OCI-LY7 (cell line): ENCODE measurements around the gene CRIM1. TPM values are rescaled to one million over a fixed set of nuclear protein-coding genes. Genes with fewer than 3 reads are reported as not detected.

ENCODE experiments used
- BruUV-seq: library from RNA; stranded (reverse); fragments of 400-500 nt; replicated peaks from 2 replicates; lab custom pipeline; 2021; lab: Mats Ljungman, UMichigan
- CTCF ChIA-PET: fragments of 300-600 bp; sonication (Branson Sonifier 250); formaldehyde crosslinking; loops from one replicate; lab custom pipeline; 2022; ENCODE audit warnings: antibody characterized with exemption; ENCODE audit not compliant: unreplicated experiment; lab: Charles Lee
- POLR2A ChIA-PET: fragments of 300-600 bp; sonication (Branson Sonifier 250); formaldehyde crosslinking; loops from one replicate; lab custom pipeline; 2022; ENCODE audit warnings: antibody characterized with exemption; lab: Charles Lee
- DNase-seq: peaks from one replicate; pipeline ENCODE4 v3.0.0-alpha.2; 2015; ENCODE audit warnings: low spot score
- H2AFZ ChIP-seq: fragments of 200-600 bp; sonication (generic), shearing (Covaris generic); 2 replicates; pipeline ENCODE4 v1.6.1; 2014; ENCODE audit warnings: mild to moderate bottlenecking, antibody characterized with exemption, low read length, moderate library complexity
- H3K27ac ChIP-seq: fragments of 200-600 bp; sonication (generic); 2 replicates; pipeline ENCODE4 v1.5.1; 2014; ENCODE audit warnings: mixed run types, low read depth, mild to moderate bottlenecking, moderate library complexity, low read length, inconsistent platforms; ENCODE audit not compliant: poor library complexity, severe bottlenecking
- H3K36me3 ChIP-seq: fragments of 200-600 bp; sonication (generic); 2 replicates; pipeline ENCODE4 v1.6.1; 2014; ENCODE audit warnings: mild to moderate bottlenecking, antibody characterized with exemption, low read length, moderate library complexity, mixed read lengths; ENCODE audit not compliant: insufficient read depth
- H3K4me1 ChIP-seq: fragments of 200-600 bp; sonication (generic); 2 replicates; pipeline ENCODE4 v1.5.1; 2014; ENCODE audit warnings: mild to moderate bottlenecking, low read length; ENCODE audit not compliant: insufficient read depth, poor library complexity, severe bottlenecking
- H3K4me2 ChIP-seq: fragments of 200-600 bp; sonication (generic); 2 replicates; pipeline ENCODE4 v1.6.1; 2014; ENCODE audit warnings: mild to moderate bottlenecking, low read length
- H3K4me3 ChIP-seq: fragments of 200-600 bp; sonication (generic); 2 replicates; pipeline ENCODE4 v1.5.1; 2014; ENCODE audit warnings: mild to moderate bottlenecking, low read depth, low read length; ENCODE audit not compliant: poor library complexity, severe bottlenecking
- H3K79me2 ChIP-seq: fragments of 200-600 bp; sonication (generic); 2 replicates; pipeline ENCODE4 v1.6.1; 2016; ENCODE audit warnings: low read depth, mild to moderate bottlenecking, low read length, moderate library complexity, mixed read lengths; ENCODE audit not compliant: insufficient read depth
- H3K9me2 ChIP-seq: fragments of 200-600 bp; sonication (generic); 2 replicates; pipeline ENCODE4 v1.6.1; 2016; ENCODE audit warnings: mild to moderate bottlenecking, low read length, mixed read lengths; ENCODE audit not compliant: insufficient read depth
- H3K9me3 ChIP-seq: fragments of 200-600 bp; sonication (generic); 2 replicates; pipeline ENCODE4 v1.6.1; 2014; ENCODE audit warnings: mild to moderate bottlenecking, mixed run types, low read length, mixed read lengths
- H4K20me1 ChIP-seq: fragments of 200-600 bp; sonication (generic); 2 replicates; pipeline ENCODE4 v1.6.1; 2014; ENCODE audit warnings: mild to moderate bottlenecking, antibody characterized with exemption, low read length, moderate library complexity, mixed read lengths; ENCODE audit not compliant: insufficient read depth
- EZH2phosphoT487 ChIP-seq: fragments of 200-600 bp; sonication (generic); IDR thresholded peaks from 2 replicates; pipeline ENCODE4 v1.6.1; 2018; ENCODE audit warnings: low read depth, borderline replicate concordance, mild to moderate bottlenecking, mixed run types, antibody characterized with exemption, low read length, moderate library complexity, mixed read lengths
- intact Hi-C: fragments of 100-400 bp; cut with micrococcal nuclease; formaldehyde crosslinking; loops from one replicate; pipeline ENCODE4 v1.10.0; 2022; ENCODE audit not compliant: unreplicated experiment
- total RNA-seq, 2 experiments: library from RNA; depleted of rRNA in 1 of 2; stranded (reverse); fragments of >200 nt in 1 of 2; shearing (Covaris generic) in 1 of 2; gene quantifications; 2 replicates each; pipeline ENCODE4 v1.2.3, GENCODE V29; 2014 to 2022
- TF ChIP-seq, protein P1 (sequence below): fragments of 200-600 bp; sonication (generic); conservative IDR thresholded peaks from 2 replicates; pipeline ENCODE4 v1.5.1; 2014; ENCODE audit warnings: mild to moderate bottlenecking, antibody characterized with exemption, low read length, moderate library complexity, mixed read lengths

Gene CRIM1
- total RNA-seq, 2 experiments from 2014 or later, result 37.0 to 47.4 TPM

DNA sequence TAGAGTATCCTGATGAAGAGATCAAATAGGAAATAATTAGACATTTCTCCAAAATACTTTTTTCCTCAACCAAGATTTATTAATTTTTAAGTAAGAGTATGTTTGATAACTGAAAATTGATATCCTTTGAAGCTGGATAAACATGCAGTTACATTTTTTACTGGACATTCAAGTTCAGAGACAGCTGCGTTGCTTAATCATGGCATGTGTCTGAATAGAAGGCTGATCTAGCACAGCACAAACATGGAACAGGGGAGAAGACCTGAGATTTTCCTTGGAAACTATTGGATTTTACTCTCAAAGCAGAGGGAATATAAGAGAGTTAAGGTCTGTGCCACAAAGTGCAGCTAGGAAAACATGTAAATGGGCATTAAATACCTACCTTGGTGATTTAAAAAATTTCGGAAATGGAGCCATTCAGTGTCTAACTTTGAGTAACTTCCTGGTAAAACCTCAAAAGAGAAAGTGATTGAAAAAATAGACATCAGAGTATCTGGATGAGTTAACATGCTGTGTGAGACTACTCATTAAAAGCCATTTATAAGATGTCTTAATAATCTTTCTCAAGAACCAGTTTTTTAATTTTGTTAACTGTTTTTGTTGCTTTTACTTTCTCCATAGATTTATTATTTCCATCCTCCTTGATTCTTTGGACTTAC is 31.8 kb downstream of the CRIM1 start:
- Histone ChIP-seq H3K4me1 (no peaks in the 10 kb centered on the region), H3K9me3 (no peaks in the 10 kb centered on the region), H2AFZ (no peak overlapping the region), H3K27ac (no peak overlapping the region), H3K36me3 (no peaks in the 10 kb centered on the region; the same call in 1 of the 2 replicates), H3K9me2 (no peaks in the 10 kb centered on the region), H3K4me2 (no peak overlapping the region), H3K79me2 (no peaks in the 10 kb centered on the region), H3K4me3 (no peak overlapping the region), H4K20me1 (peaks cover 8% of the 10 kb centered on the region; the same call in 1 of the 2 replicates)
- DNase-seq, result no peak
- no TSS peak for BruUV-seq
- intact Hi-C loops, result no loop called here
- TF ChIP-seq, protein P1, sequence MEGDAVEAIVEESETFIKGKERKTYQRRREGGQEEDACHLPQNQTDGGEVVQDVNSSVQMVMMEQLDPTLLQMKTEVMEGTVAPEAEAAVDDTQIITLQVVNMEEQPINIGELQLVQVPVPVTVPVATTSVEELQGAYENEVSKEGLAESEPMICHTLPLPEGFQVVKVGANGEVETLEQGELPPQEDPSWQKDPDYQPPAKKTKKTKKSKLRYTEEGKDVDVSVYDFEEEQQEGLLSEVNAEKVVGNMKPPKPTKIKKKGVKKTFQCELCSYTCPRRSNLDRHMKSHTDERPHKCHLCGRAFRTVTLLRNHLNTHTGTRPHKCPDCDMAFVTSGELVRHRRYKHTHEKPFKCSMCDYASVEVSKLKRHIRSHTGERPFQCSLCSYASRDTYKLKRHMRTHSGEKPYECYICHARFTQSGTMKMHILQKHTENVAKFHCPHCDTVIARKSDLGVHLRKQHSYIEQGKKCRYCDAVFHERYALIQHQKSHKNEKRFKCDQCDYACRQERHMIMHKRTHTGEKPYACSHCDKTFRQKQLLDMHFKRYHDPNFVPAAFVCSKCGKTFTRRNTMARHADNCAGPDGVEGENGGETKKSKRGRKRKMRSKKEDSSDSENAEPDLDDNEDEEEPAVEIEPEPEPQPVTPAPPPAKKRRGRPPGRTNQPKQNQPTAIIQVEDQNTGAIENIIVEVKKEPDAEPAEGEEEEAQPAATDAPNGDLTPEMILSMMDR, result no peak
- TF ChIP-seq EZH2phosphoT487, result no peak
- ChIA-PET POLR2A (interaction anchor here (0.6 to 1.3 kb wide), 4 partner anchors 8 to 431 kb away, joined by 3 to 6 read pairs (median 3); no protein-coding TSS in a partner anchor), CTCF (no interaction called here)

DNA sequence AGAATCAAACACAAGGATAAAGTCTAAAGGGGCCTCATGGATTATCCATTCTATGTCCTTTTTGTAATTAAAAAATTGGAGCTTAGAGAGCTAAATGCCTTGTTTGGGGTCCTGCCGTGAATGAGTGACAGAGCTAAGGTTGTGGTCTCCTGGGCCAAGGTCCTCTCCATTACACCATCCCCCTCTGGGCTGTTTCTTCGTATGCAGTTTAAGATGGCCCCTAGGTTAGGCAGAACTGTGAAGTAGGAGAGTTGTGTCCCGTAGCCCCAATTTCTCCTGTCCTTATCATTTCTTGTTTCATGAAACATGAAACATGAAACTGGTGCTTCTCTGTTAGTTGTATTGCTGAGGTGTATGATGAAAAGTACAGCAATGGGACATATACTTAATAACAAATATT is 32.9 kb downstream of the CRIM1 start:
- no peaks in the 10 kb centered on the region for H3K4me1 ChIP-seq
- H2AFZ ChIP-seq, result no peak overlapping the region
- no peak overlapping the region for H3K4me2 ChIP-seq
- ChIA-PET POLR2A (interaction anchor here (0.6 to 1.2 kb wide), 2 partner anchors 14 to 15 kb away, joined by 4 read pairs; no protein-coding TSS in a partner anchor), CTCF (interaction anchor here (0.6 kb wide), 1 partner anchor 101 kb away, joined by 3 read pairs; no protein-coding TSS in a partner anchor)
- no TSS peak for BruUV-seq
- no peak overlapping the region for H3K4me3 ChIP-seq
- DNase-seq, result no peak
- intact Hi-C loops, result no loop called here
- no peaks in the 10 kb centered on the region for H3K9me3 ChIP-seq
- peaks cover 8% of the 10 kb centered on the region; the same call in 1 of the 2 replicates for H4K20me1 ChIP-seq
- no peaks in the 10 kb centered on the region for H3K9me2 ChIP-seq
- H3K27ac ChIP-seq, result no peak overlapping the region
- no peak for TF ChIP-seq EZH2phosphoT487
- TF ChIP-seq, protein P1, result no peak
- no peaks in the 10 kb centered on the region for H3K79me2 ChIP-seq
- H3K36me3 ChIP-seq, result no peaks in the 10 kb centered on the region; the same call in 1 of the 2 replicates
